Endothelial cell (in vitro differentiated cells): ENCODE measurements around the gene SARS1. TPM values are rescaled to one million over a fixed set of nuclear protein-coding genes. Genes with fewer than 3 reads are reported as not detected.
A peak's percentile ranks its signal among the peaks of the same experiment; 100 is the strongest.
"Not testable (repeated sequence)": the region's sequence is repeated elsewhere in the genome, so short reads cannot be mapped to it uniquely, and the experiment has no call there.

Experiments
- DNase-seq: peaks from one replicate; pipeline ENCODE4 v3.0.0; 2021; ENCODE audit warnings: low spot score
- H3K27ac Mint-ChIP-seq: one replicate; pipeline ENCODE4 v1.8.0; 2021; ENCODE audit warnings: mixed read lengths, inconsistent platforms; ENCODE audit not compliant: unreplicated experiment
- H3K27me3 Mint-ChIP-seq: one replicate; pipeline ENCODE4 v1.8.0; 2021; ENCODE audit warnings: mild to moderate bottlenecking, moderate library complexity, mixed read lengths, inconsistent platforms; ENCODE audit not compliant: unreplicated experiment
- H3K36me3 Mint-ChIP-seq: one replicate; pipeline ENCODE4 v1.8.0; 2021; ENCODE audit warnings: mild to moderate bottlenecking, low read depth, mixed read lengths, inconsistent platforms; ENCODE audit not compliant: unreplicated experiment
- H3K4me1 Mint-ChIP-seq: one replicate; pipeline ENCODE4 v1.8.0; 2021; ENCODE audit warnings: mild to moderate bottlenecking, mixed read lengths, inconsistent platforms; ENCODE audit not compliant: unreplicated experiment
- H3K4me3 Mint-ChIP-seq: one replicate; pipeline ENCODE4 v1.8.0; 2021; ENCODE audit warnings: mild to moderate bottlenecking, mixed read lengths, inconsistent platforms; ENCODE audit not compliant: unreplicated experiment
- H3K9me3 Mint-ChIP-seq: one replicate; pipeline ENCODE4 v1.8.0; 2021; ENCODE audit warnings: mixed read lengths, inconsistent platforms; ENCODE audit not compliant: unreplicated experiment
- CTCF ChIP-seq: fragments of 200-600 bp; sonication (generic); IDR thresholded peaks from one replicate; pipeline ENCODE4 v1.5.0; 2021; ENCODE audit warnings: antibody characterized with exemption; ENCODE audit not compliant: unreplicated experiment
- total RNA-seq: library from RNA; stranded (reverse); fragmentation: NEBNext Ultra II Directional; extraction: Animal tissue kit (Norgen Biotek cat#: 25700); gene quantifications from one replicate; pipeline ENCODE4 v1.2.1, GENCODE V29; 2021; ENCODE audit not compliant: unreplicated experiment

Gene SARS1
- total RNA-seq, 1 donor from 2014 or later: 125 TPM

GRCh38 chr1:109281680-109282496 lies 68.2 kb downstream of the SARS1 start:
- no peak overlapping the region for H3K27ac Mint-ChIP-seq

DNA sequence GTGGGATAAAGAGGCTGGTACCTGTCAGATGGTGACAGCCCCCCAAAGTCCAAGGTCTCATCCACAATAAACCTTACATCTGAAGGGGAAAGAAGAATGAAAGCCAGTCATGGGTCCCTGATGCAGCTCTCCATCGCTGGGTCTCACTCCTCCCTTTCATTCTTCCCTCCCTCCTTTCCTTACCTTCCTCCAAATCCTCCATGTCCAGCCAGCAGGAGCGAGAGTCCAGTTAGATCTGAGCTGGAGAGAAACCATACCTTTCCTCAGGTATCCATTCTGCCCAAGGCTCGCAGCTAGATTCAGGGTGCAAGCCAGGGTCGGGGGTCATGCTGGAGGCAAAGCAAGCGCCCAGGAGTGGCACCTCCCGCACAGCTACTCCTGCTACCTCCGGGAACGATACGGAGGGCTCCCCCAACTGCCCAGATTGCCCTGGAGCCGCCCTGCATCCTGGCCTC lies 68.8 kb downstream of the SARS1 start:
- no peak for TF ChIP-seq CTCF
- Mint-ChIP-seq H3K27ac (no peak overlapping the region), H3K4me3 (peak overlapping the region; percentile 99), H3K9me3 (no peaks in the 10 kb centered on the region), H3K4me1 (peaks cover 15% of the 10 kb centered on the region), H3K36me3 (peaks cover 9% of the 10 kb centered on the region), H3K27me3 (peaks cover 6% of the 10 kb centered on the region)
- no peak for DNase-seq

More at GRCh38 chr1:109281680-109282496, 68.2 kb downstream of the SARS1 start:
- no peaks in the 10 kb centered on the region for H3K9me3 Mint-ChIP-seq
- no peak for DNase-seq
- no peak for TF ChIP-seq CTCF
- peaks cover 9% of the 10 kb centered on the region for H3K36me3 Mint-ChIP-seq
- peaks cover 19% of the 10 kb centered on the region for H3K4me1 Mint-ChIP-seq
- peaks cover 6% of the 10 kb centered on the region for H3K27me3 Mint-ChIP-seq
- peak overlapping the region; percentile 99 for H3K4me3 Mint-ChIP-seq

DNA sequence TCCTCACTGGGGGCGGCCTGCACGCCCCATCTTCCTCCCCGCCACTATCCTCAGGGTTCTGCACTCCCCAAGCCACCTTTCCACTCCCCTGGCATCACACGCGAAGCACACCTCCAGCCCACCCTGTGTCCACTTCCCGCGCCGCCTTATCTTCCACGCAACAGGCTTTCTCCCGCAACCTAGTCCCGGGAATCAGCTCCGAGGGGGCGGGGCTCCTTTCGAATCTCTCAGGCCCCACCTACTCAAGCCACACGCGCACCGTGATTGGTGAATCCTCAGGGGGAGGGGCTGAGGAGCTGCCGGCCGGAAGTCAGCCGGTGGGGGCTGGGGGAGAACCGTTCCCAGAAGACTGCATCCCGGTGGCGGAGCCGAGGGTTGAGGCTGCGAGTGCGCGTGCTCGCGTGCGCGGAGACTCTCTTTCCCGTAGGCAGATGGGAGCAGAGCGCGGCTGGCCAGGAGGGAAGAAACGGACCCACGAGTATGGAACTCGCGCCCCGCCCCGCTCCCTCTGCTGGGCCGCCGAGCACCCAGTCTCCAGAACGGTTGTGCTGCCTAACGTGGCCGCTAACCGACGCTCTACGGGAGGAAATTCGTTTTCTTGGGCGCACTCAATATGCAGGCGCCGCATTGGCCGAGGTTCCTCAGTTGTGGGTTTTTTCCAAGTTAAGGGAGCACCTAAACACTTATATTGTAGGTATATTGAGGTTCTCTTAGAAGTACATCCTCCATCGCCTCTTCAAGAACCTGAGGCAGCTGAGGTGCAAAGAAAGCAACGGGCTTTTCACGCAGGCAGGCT lies 69.4 kb downstream of the SARS1 start, which contains the start of gene PSRC1:
TSS of gene PSRC1 (minus strand) at position 194 of the 796 bp plus-strand sequence.
- H3K27ac Mint-ChIP-seq: peak within 1 kb of the TSS; percentile 48
- peaks cover 9% of the 10 kb centered on the region for H3K36me3 Mint-ChIP-seq
- no peaks in the 10 kb centered on the region for H3K9me3 Mint-ChIP-seq
- TF ChIP-seq CTCF: no peak
- peak; percentile 89 for DNase-seq
- H3K27me3 Mint-ChIP-seq: peaks cover 6% of the 10 kb centered on the region
- peaks cover 15% of the 10 kb centered on the region for H3K4me1 Mint-ChIP-seq
- peak within 1 kb of the TSS; percentile 99 for H3K4me3 Mint-ChIP-seq

DNA sequence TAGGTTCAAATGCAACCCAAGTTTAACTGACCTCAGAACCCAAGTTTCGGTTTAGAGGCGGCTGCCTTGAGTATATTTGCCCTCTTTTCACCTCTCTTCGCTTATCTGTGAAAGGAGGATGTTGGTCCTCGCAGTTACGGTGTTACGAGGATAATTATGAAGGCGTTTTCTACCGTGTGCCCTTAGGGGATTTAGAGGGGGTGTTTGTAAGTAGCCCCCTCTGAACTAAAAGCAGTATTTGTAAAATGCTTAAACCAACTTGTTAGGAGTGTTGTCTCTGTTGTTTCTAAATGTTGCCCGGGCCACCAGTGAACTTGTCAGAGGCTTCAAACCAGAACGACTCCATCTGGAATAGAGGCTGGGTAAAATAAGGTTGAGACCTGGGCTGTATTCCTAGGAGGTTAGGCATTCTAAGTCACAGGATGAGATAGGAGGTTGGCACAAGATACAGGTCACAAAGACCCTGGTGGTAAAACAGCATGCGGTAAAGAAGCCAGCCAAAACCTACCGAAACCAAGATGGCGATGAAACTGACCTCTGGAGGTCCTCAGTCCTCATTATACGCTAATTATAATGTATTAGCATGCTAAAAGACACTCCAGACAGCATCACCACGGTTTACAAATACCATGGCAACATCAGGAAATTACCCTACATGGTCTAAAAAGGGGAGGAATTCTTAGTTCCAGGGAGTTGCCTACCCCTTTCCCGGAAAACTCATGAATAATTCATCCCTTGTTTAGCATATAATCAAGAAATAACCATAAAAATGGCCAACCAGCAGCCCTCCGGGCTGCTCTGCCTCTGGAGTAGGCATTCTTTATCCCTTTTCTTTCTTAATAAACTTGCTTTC lies 70.3 kb downstream of the SARS1 start:
- no peaks in the 10 kb centered on the region for H3K9me3 Mint-ChIP-seq
- no peak for DNase-seq
- H3K36me3 Mint-ChIP-seq: peaks cover 9% of the 10 kb centered on the region
- H3K4me3 Mint-ChIP-seq: peak overlapping the region; percentile 99
- H3K27me3 Mint-ChIP-seq: peaks cover 6% of the 10 kb centered on the region
- H3K27ac Mint-ChIP-seq: peak overlapping the region; percentile 48
- no peak for TF ChIP-seq CTCF
- peaks cover 15% of the 10 kb centered on the region for H3K4me1 Mint-ChIP-seq

DNA sequence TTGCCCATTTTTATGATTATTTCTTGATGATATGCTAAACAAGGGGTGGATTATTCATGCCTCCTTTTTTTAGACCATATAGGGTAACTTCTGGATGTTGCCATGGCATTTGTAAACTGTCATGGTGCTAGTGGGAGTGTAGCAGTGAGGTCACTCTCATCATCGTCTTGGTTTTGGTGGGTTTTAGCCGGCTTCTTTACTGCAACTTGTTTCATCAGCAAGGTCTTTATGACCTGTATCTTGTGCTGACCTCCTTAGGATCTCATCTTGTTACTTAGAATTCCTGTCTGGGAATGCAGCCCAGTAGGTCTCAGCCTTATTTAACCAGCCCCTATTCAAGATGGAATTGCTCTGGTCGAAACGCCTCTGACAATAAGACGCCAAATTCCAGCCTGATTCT lies 73.0 kb downstream of the SARS1 start:
- peaks cover 15% of the 10 kb centered on the region for H3K4me1 Mint-ChIP-seq
- H3K36me3 Mint-ChIP-seq: not testable (repeated sequence)

More for the DNA sequence above, 73.0 kb downstream of the SARS1 start:
- not testable (repeated sequence) for H3K4me3 Mint-ChIP-seq, H3K9me3 Mint-ChIP-seq, DNase-seq, H3K27me3 Mint-ChIP-seq, H3K27ac Mint-ChIP-seq
